C4-2B (cell line): ENCODE data around the gene ZNF521.

ENCODE experiments used
- H3K27ac ChIP-seq: fragments of 450-650 bp; 2 replicates; pipeline ENCODE4 v1.5.1; 2017
- ZFX ChIP-seq: fragments of 450-650 bp; IDR thresholded peaks from 2 replicates; pipeline ENCODE4 v1.6.1; 2017
- TF ChIP-seq, protein P1 (sequence below): fragments of 450-650 bp; conservative IDR thresholded peaks from 2 replicates; pipeline ENCODE4 v1.5.1; 2017; ENCODE audit warnings: mild to moderate bottlenecking

Gene ZNF521

DNA sequence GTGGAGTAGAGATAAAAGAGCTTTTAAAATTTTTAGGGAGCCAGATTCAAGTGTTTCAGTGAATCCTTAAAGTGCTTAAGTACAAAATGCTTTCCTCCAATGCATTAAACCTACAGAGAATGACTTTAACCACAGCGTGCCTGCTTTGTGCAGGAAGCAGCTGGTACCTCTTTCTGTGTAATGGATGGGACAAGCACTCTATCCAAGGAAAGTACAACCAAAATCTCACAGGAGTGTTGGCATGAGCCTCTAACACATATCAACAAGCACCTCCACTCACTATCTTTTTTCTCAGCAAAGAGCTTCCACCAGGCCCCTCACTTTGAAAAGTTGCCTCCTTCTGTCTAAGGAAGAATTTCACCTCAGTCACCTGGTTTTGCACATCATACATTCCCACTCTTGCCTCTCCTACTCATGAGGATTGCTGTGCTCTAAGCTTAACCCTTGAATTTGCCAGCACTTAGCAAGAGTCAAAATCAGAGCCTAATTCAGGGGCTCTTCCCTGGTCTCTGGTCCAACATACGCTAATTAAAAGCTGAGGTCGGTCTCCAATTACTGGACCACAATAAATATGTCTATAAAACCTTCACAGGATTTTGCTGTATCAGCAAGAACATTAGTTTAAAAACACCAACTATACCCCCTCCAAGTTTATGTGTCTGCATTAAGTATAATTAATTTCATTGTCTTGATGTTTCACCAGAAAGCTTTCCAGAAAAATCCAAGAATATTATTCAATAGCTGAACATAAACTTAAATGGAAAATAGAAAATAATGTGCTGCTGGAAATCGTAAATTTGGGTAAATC is 68.9 kb downstream of the ZNF521 start:
- no peak overlapping the region for H3K27ac ChIP-seq
- no peak for TF ChIP-seq ZFX
- TF ChIP-seq, protein P1, sequence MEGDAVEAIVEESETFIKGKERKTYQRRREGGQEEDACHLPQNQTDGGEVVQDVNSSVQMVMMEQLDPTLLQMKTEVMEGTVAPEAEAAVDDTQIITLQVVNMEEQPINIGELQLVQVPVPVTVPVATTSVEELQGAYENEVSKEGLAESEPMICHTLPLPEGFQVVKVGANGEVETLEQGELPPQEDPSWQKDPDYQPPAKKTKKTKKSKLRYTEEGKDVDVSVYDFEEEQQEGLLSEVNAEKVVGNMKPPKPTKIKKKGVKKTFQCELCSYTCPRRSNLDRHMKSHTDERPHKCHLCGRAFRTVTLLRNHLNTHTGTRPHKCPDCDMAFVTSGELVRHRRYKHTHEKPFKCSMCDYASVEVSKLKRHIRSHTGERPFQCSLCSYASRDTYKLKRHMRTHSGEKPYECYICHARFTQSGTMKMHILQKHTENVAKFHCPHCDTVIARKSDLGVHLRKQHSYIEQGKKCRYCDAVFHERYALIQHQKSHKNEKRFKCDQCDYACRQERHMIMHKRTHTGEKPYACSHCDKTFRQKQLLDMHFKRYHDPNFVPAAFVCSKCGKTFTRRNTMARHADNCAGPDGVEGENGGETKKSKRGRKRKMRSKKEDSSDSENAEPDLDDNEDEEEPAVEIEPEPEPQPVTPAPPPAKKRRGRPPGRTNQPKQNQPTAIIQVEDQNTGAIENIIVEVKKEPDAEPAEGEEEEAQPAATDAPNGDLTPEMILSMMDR = no peak

DNA sequence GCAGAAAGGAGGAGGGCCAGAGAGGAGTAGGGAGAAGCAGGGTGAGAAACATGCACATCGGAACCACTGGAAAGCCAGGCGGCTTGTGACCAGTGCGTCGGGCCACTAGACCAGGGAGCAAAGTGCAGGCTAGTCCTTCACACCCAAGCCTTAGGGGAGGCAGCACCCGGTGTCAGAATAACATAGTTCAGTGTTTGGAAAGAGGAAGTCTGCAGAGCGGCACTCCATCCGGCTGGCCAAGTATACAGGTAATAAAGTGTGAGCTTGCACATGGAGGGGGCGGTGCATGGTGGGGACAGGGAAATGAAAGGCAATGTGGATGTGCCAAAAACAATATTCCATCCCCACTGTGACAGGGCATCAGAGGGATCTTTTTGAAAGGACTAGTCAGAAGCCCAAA is 69.7 kb downstream of the ZNF521 start:
- TF ChIP-seq ZFX = no peak
- TF ChIP-seq, protein P1 = no peak
- H3K27ac ChIP-seq = no peak overlapping the region

DNA sequence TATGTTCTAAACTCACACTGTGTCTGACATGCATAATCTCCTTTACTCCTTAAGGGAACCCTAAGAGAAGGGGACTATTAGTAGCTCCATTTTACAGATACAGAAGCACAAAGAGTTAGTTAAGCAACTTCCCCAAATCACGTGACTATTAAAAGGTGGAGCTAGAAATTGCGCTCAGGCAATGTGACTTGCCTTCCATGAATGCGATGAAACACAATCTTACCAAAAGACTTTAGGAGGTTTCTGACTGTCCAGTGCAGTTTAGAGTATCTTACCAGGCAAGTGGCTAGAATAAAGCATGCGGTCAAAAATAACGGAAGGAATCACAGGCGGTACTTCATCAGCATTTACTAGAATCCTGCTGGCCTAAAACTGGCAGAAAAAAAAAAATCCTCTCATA is 70.4 kb downstream of the ZNF521 start:
- no peak overlapping the region for H3K27ac ChIP-seq
- no peak for TF ChIP-seq ZFX
- TF ChIP-seq, protein P1 = no peak

DNA sequence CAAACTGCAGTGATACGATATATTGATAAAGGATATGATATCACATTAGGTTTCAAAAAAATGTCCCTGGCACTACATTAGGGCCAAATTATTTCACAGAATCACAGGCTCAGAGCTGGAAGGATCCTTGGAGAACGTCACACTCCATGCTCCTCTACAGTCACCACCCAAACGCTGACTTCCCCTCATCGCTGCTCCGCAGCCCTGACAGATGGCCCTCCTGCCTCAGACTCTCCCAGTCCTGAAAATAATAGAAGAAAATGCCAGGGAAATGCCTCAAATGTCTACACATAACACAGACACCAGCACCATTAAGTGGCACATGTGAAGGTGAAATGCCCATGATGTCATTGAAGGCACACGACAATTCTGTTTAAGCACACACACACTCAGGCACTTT is 72.0 kb downstream of the ZNF521 start:
- TF ChIP-seq, protein P1 = no peak
- no peak for TF ChIP-seq ZFX
- H3K27ac ChIP-seq = no peak overlapping the region

DNA sequence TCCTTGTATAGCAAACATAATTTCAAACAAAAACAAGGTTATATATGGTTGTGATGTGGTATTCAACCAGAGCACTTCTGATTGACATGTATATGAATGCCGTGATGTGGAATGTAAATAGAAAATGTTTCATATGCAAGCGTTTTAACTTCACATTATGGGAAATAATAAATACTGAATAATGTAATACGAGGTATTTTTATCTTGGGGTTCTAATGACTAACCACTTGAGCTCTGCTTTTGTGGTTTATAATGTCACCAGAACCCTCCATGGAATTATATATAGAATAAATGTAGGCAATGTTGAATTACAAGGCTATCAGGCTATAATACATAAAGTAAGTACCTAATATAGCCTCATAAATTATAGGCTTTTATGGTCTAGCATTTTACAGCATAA is 72.4 kb downstream of the ZNF521 start:
- TF ChIP-seq, protein P1 = no peak
- TF ChIP-seq ZFX = no peak
- H3K27ac ChIP-seq = no peak overlapping the region

DNA sequence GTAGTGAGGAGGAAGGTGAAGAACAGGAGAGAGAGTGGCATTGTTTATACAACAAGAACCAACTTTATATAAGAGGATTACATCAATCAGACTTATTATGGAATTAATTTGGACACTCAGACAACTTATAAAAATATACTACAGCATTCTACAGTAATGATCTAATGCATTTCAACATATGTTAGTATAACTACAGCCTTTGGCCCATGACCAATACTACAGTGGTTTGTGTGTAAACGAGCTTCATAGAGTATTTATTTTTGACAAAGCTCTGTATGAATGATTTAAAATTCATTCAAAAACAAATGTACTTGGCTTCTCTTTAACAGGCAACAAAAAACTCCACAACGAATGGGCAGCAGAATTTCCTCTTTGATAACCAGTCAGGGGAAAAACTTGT is 72.8 kb downstream of the ZNF521 start:
- TF ChIP-seq, protein P1 = no peak
- TF ChIP-seq ZFX = no peak
- no peak overlapping the region for H3K27ac ChIP-seq

DNA sequence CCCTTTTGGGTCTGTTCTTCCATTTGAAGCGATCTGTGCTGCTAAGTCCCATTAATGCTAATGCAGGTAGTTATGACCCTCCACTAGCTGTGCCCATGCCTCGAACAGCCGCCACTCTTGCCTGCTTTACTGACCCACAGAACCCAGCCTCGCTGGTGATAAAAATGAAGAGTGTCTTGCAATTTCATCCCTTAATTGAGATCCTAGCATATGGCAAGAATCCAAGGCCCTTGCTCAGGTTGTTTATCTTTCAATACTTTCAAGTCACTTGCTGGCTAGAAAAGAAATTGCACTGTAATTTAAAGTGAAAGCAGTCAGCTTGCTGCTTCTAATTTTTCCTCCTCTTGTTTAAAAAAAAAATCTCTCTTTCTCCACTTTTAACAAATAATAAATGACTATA is 73.6 kb downstream of the ZNF521 start:
- no peak for TF ChIP-seq ZFX
- TF ChIP-seq, protein P1 = no peak
- H3K27ac ChIP-seq = no peak overlapping the region
